Measurements from ENCODE around the gene BAHD1.

Gene BAHD1

DNA sequence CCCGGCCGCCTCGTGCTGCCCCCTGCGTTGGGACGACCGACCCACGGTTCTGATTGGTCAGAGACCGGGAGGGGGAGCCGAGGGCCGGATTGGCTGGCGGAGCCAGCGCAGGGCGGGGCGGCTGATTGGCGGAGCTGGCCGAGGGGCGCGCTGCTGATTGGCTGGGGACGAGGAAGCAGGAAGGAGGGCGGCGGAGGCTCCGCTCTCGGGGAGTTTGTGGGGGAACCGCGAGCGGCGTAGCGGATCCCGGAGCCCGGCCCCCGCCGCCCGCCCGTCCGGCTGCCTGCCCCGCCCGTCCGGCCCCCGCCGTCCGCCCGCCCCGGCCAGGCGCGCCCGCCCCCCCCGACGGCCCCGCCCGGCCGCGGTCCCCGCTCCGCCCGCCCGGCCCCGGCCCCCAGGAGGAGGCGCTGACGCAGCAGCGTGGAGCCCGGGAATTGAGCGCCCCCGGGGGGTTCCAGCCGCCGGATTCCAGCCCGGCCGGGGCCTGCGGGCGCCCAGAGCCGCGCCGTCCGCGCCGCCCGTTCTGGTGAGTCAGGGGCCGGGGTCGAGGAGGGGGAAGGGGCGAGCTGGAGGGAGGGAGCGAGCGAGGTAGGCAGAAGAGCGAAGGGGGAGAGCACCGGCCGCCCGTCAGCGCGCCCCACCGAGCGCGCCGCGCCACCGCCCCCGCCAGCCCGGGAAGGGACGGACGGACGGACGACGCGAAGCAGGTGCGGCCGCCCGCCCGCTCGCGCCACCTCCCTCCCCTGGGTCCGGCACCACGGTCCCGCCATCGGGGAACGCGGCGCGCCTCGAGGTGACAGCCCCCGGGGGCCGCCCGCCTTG lies at the start of gene BAHD1:
Gene BAHD1 (plus strand): TSS at position 211 of the 822 bp plus-strand sequence. CDS start 17,512 bp downstream, outside the sequence.
- peak; percentile 93 to 94 for DNase-seq (ENCODE audit: low read depth in 2 of 2)

DNA sequence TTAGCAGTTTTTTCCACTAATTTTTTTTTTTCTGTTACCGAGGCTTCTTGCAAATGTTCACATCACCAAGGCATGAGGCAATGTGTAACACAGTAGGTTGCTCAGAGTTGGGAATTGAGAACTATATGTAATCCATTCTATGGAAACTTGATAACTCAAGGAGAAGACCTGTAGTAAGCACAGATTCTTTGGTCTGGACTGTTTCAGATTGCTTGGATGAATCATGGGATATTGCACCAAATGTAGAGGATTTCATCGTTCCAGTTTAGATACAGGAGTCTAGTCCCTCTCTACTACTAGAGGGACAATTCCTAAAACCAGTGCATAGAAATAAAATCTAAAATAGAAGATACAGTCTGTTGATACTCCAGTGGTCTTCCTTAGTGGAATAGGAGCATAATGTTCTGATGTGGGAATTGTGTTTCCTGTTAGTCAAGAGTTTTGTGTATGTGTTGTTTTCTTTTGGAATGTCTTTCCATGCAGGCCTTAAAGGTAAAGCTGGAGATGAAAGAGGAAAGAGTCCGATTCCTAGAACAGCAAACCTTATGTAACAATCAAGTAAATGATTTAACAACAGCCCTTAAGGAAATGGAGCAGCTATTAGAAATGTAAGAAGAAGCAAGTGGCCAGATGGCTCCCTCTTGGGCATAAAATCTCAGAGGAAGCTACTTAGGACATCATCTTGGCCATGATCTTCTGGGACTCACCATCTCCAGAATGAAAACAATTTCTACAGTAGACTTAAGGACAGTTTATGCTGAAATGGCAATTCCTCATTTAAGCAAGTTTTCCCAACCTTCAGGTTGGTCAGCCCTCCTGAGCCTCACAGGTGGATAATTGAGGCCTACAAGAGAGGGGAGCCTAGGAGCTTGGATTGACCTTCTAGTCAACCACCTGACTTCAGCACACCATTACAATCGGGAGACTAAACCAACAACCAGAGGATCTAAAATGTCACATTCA lies 47.5 kb upstream of the BAHD1 start:
- DNase-seq (ENCODE audit: low read depth in 2 of 2), result no peak

DNA sequence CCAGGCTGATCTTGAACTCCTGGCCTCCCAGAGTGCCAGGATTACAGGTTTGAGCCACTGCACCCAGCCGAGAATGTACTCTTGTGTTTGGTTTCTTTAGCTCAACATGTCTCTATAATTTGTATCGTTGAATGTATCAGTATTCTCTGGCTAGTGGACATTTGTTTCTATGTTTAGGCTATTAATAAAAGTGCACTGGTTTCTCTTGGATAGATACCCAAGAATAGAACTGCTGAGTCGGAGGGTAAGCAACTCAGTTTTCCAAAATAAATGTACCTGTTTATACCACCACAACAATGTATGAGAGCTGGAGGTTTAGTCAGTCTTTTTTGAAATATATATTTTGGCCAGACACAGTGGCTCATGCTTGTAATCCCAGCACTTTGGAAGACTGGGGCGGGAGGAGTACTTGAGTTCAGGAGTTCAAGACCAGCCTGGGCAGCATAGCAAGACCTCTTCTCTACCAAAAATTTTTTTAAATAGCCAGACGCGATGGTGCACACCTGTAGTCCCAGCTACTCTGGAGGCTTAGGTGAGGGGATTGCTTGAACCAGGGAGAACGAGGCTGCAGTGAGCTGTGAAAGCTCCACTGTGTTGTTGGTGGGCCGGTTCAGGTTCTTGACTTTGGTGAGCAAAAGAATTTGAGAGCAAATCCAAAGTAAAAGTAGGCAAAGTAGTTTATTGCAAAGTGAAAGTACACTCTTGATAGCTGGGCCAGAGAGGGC lies 42.9 kb upstream of the BAHD1 start:
- no peak for DNase-seq (ENCODE audit: low read depth in 2 of 2)

DNA sequence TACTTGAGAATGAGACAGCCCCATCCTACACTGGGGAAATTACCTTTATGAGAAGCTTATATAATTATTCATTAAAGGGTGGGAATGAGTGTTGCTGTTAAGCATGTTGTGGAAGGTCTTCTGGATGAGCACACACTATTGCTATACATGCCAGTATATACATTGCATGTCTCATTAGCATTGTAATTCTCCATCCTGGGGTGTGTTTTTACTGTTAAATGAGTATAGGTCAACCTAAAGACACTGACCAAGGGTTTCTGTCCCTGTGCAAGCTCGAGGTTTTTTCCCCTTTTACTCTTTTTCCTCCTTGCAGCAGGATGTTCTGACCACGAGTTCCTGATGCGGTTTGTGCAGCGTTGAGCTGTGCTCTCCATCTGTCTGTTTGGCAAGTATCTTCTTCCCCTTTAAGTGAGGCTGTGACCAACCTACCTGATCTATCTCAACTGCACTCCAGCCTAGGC lies 42.3 kb upstream of the BAHD1 start:
- no peak for DNase-seq (ENCODE audit: low read depth in 2 of 2)

DNA sequence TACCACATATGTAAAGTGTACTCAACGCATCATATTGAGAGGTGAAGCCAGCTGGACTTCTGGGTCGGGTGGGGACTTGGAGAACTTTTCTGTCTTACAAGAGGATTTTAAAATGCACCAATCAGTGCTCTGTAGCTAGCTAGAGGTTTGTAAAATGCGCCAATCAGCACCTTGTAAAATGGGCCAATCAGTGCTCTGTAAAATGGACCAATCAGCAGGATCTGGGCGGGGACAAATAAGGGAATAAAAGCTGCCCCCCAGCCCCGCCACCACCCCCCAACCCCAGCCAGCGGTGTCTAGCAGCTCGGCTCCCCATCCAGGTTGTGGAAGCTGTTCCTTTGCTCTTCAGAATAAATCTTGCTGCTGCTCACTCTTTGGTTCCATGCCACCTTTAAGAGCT lies 41.4 kb upstream of the BAHD1 start:
- DNase-seq (ENCODE audit: low read depth in 2 of 2), result no peak

DNA sequence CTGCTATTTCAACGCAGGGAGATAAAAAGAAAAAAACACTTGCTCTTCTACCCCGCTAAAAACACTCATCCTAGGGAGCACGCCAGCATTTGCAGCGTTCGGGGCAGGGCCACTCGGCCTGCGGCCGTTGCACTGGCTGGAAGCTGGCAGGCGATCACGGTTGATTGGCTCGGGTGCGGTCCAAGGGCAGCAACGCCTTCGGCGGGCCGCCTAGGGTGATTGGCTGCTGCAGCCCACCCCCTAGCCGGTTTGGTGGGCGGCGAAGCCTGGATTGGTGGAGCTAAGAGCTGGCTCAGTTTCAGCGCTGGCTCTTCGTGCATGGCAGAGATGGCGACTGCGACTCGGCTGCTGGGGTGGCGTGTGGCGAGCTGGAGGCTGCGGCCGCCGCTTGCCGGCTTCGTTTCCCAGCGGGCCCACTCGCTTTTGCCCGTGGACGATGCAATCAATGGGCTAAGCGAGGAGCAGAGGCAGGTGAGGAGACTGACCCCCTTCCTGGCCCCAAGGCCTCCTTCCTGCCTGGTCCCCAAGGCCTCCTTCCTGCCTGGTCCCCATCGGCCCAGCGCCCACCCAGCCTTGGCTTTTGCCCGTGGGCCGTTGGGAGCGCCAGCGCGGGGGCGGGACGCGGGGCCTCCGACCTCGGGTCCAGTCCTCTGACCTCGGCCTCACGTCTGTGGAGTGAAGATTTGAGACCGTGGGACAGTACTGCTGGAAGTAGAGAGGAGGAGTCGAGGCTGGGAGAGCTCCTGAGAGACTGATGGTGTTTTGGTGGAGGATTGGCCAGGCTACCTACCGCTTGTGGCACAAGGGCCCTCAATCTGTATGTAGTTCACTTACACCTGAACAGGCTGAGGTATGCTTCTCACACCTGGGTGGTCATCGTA lies 35.0 kb upstream of the BAHD1 start, which contains the start of gene IVD:
Gene IVD (plus strand): TSS at position 295 of the 881 bp plus-strand sequence. CDS start 33 bp downstream, at position 328.
- peak; percentile 84 to 85 for DNase-seq (ENCODE audit: low read depth in 2 of 2)

DNA sequence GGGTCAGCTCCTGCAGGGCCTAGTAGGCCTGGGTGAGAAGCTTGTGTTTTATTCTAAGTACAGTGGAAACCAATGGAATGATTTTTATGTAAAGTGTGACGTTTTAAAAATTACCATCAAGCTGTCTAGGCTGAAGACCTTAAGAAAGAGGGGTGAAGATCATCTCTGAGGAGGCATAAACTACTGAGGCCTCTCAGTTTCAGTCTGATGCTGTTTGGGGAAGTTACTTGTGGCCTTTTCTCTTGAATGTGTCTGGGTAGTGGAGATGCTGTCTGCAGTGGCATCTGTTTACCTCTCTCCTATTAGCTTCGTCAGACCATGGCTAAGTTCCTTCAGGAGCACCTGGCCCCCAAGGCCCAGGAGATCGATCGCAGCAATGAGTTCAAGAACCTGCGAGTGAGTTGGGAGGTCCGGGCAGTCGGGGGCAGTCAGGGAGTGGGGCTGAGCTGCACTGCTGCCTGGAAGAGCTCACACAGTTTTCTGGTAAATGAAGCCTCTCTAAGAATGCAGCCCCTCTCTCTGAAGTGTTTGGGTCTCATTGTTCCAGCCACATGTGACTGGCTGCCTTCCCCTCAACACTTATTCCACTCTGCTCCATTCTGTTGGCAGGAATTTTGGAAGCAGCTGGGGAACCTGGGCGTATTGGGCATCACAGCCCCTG lies 33.3 kb upstream of the BAHD1 start:
- DNase-seq (ENCODE audit: low read depth in 2 of 2), result no peak

DNA sequence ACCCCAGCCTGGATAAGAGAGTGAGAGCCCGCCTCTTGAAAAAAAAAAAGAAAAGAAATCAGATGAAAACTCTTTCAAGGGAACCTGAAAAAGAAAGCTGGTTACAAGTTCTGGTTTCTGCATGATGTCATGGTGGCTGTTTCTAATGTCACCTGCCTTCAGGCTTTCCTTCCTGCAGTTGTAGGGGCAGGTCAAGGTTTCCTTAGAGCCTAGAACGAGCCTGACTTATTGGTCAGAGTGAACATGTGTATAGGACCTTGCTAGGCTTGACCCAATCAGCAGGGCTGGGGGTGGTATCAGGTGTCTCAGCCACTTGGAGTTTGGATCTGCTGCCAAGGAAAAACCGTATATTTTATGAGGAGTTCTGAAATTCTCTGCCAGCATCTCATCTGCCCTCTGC lies 31.4 kb upstream of the BAHD1 start:
- DNase-seq (ENCODE audit: low read depth in 2 of 2), result no peak

DNA sequence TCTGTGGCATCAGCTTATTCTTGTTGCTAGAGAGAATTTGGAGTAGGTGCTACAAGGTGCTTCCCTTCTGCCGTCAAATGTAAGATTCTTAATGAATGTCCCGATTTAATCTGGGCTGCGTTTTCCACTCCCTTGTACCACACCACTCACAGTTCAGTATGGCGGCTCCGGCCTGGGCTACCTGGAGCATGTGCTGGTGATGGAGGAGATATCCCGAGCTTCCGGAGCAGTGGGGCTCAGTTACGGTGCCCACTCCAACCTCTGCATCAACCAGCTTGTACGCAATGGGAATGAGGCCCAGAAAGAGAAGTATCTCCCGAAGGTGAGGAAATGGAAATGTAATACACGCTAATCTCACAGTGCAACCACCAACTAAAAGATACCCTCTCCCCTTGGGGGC lies 30.3 kb upstream of the BAHD1 start:
- no peak for DNase-seq (ENCODE audit: low read depth in 2 of 2)

DNA sequence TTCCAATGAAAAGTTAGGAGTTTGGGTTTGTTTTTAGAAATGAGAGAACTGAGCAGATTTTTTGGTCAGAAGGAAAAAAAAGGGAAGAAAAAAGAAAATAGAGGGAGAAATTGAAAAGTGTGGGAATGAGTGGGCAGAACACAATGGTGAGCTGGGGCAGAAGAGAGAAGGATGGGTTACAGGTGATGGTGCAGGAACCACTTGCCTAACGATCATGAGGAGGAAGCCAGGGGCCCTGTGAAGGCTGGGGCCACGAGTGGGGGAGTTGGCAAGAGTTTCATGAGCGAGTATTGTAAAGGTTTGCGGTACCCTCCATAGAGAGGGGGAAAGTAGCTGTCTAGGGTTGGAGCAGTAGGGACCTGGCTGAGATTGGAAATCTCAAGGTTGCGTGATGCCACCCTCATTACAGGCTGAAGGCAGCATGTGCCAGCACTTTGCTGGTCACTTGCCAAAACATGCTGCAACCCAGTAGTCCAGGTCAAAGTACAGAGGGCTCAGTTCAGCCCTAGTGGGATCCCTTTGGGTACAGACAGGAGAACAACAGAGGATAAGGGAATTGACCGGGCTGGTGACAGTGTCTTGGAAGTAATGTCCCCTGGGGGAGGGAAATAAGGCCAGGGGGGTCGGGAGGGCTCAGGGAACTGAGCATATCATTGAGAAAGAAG lies 28.5 kb upstream of the BAHD1 start:
- no peak for DNase-seq (ENCODE audit: low read depth in 2 of 2)

DNA sequence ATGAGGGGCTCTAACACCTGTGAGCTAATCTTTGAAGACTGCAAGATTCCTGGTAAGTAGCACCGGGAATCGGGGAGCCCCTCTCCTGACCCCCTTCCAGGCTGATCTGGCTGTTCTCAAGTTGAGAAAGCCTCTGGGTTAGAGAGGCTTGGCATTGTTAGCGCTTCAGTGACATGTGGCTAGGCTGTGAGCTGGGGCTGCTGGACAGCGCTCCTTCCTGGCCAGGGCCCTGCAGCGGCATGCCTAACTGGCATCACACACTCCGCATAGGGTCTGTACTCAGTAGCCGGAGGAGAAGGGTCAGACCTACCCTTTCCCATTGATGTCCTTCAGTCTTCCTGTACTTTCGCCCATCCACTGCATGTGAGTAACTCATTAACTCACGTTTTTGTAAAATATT lies 27.7 kb upstream of the BAHD1 start:
- no peak for DNase-seq (ENCODE audit: low read depth in 2 of 2)

DNA sequence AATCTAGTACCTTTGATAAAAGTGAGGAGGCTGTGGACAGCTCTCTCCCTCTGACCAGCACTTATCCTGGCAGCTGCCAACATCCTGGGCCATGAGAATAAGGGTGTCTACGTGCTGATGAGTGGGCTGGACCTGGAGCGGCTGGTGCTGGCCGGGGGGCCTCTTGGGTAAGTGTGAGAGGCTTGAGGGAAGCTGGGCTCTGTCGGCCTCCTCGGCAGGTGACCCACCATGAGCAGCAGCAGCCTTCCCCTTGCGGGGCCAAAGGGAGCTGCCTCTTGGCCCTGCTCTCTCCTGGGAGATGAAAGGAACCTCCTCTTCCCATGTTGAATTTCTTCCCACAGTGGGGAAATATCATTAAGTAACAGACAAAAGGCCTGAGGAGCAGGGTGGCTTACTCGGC lies 25.9 kb upstream of the BAHD1 start:
- DNase-seq (ENCODE audit: low read depth in 2 of 2), result no peak

DNA sequence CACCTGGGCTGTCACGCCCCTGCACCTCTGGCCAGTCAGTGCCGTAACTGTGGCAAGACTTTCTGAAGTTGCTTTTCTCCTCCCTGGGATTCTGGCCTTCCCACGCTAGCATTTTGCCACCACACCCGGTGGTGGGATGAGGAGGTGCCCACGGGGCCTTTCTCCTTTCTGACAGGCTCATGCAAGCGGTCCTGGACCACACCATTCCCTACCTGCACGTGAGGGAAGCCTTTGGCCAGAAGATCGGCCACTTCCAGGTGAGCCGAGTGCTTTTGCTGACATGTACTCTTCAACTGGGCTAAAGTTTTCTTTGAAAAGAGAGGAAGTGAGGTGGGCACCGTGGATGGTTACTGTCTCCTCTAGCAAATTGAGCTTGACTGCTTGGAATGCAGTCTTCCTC lies 25.5 kb upstream of the BAHD1 start:
- DNase-seq (ENCODE audit: low read depth in 2 of 2), result no peak

DNA sequence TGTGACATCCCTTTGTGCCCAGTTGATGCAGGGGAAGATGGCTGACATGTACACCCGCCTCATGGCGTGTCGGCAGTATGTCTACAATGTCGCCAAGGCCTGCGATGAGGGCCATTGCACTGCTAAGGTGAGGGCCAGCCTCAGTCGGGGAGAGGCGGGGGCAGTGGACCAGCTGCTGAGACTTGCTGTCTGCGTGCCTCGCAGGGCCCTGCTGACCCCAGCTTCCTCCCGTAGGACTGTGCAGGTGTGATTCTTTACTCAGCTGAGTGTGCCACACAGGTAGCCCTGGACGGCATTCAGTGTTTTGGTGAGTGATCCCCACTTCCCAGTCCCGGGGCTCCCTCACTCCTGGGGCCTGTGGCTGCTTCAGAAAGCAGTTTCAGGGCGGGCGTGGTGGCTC lies 24.7 kb upstream of the BAHD1 start:
- DNase-seq (ENCODE audit: low read depth in 2 of 2), result no peak

DNA sequence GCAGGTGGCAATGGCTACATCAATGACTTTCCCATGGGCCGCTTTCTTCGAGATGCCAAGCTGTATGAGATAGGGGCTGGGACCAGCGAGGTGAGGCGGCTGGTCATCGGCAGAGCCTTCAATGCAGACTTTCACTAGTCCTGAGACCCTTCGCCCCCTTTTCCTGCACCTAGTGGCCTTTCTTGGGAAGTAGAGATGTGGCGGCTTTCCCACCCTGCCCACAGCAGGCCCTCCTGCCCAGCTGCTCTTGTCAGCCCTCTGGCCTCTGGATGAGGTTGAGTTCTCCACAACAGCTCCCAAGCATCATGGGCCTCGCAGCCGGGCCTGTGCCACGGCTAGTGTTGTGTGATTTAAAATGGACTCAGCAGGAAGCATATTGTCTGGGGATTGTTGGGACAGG lies 22.6 kb upstream of the BAHD1 start:
- no peak for DNase-seq (ENCODE audit: low read depth in 2 of 2)

DNA sequence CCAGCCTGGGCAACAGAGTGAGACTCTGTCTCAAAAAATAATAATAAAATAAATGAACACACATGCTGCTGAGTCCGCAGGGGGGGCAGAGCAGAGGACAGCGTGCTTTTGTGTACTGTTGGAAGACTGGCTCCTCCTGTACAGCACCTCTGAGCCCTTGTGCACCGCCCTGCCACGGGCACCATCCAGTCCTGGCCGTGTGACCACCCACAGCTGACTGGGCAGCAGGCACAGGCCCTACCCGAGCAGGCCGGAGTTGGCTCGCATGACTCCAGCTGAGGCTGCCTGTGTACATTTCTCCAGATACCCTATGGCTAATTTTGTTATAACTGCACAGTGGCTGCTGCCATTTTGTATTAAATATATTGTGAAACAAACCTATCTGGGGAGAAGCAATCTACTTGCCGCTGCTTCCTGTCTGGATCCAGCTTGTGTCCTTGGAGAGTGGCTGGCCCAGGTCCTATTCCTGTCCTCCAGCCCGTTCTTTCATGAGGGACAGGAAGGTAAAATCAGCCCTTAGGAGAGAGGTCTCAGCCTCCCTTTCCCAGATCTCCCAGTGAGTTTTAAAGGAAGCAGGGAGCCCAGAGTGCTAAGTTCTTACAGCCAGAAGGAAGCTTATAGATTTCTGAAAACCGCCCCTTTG lies 20.6 kb upstream of the BAHD1 start:
- no peak for DNase-seq (ENCODE audit: low read depth in 2 of 2)

DNA sequence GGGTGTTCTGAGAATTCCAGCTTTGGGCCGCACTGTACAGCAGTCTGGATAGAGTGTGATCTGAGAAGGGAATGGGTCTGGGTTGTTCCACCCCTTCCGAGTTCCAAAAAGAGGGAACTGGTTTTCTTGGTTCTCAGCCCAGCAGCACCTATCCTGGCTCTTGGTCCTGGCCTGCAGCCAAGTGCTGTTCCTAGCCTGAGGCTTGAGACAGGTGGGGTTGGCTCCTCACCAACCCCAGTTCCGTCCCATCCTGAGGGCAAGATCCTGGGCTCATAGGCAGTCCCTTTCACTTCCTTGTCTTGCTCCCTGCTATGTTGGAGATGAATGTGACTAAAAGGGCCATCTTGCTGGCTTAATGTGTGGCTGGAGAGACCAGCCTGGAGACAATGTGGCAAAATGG lies 20.0 kb upstream of the BAHD1 start:
- DNase-seq (ENCODE audit: low read depth in 2 of 2), result no peak

DNA sequence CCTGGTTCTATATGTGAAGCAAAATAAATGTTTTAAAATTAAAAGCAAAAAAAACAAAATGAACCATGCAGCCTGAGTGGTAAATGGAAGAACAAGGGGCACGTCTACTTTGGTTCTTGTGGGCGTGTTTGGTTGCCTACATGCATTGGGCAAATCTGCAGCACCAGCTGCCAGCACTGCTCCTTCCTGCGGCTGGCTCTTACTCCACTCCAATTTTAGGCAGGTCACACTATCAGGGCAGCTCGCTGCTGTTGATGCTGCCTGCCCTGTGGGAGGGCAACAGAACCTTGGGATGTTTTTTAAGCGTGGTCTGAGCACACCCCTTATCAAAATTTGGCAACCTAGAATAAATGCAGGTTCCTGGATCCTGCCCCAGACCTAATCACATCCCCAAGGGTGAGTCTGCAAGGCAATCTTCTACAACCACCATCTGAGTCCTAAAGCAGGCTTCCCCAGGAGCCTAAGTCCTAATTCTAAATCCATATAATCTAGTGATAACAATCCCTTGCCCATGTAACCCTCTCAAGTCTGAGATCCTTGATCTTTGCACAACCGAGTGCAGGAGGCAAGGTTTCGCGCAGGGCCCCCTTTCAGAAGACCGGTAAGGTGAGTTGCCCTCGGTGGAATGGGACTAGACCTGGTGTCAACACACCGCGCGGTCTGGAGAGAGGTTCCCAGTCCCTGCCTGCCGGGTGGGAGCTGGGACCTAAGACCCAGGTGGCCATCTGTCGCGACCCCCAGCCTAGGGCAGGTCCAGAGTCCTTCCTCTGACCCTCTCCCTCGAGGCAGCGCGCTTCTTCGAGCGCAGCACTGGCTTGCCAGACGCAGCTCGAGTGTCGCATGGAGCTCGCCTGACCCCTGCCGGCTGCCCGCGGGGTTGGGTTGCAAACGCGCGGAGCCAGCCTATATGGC lies 19.3 kb upstream of the BAHD1 start:
- DNase-seq (ENCODE audit: low read depth in 2 of 2), result peak; percentile 70 to 82
